Uterus (tissue), 4 donors: ENCODE measurements around the gene SNAPIN. TPM values are rescaled to one million over a fixed set of nuclear protein-coding genes. Genes with fewer than 3 reads are reported as not detected.

ENCODE experiments used
- DNase-seq, 2 donors: peaks; one replicate each; pipeline ENCODE4 v3.0.0-alpha.2; 2019 to 2020
- H3K27ac ChIP-seq, 2 donors: fragments of 200-600 bp; sonication (generic); 1 replicate in 1 of 2; 2 replicates in 1 of 2; pipeline ENCODE4 v1.5.1; 2016 to 2018
- H3K27me3 ChIP-seq, 2 donors: fragments of 200-600 bp; sonication (generic); one replicate each; pipeline ENCODE4 v1.5.1; 2018 to 2019; ENCODE audit warnings: control low read depth in 1 of 2
- H3K36me3 ChIP-seq, 2 donors: fragments of 200-600 bp; sonication (generic); one replicate each; pipeline ENCODE4 v1.5.1; 2019; ENCODE audit warnings: control low read depth in 1 of 2
- H3K4me1 ChIP-seq, 2 donors: fragments of 200-600 bp; sonication (generic); one replicate each; pipeline ENCODE4 v1.5.1; 2018 to 2019; ENCODE audit warnings: control low read depth in 1 of 2
- H3K4me3 ChIP-seq, 2 donors: fragments of 200-600 bp; sonication (generic); 1 replicate in 1 of 2; 2 replicates in 1 of 2; pipeline ENCODE4 v1.5.1; 2018 to 2019; ENCODE audit warnings: mild to moderate bottlenecking in 1 of 2
- H3K9me3 ChIP-seq, 2 donors: fragments of 200-600 bp; sonication (generic); one replicate each; pipeline ENCODE4 v1.5.1; 2019; ENCODE audit warnings: control low read depth in 1 of 2
- POLR2A ChIP-seq, 2 donors: fragments of 450-650 bp; IDR thresholded peaks; one replicate each; pipeline ENCODE4 v1.6.1; 2016; ENCODE audit warnings: antibody characterized with exemption in 2 of 2, mild to moderate bottlenecking in 1 of 2, moderate library complexity in 1 of 2
- intact Hi-C: fragments of 100-400 bp; cut with DNase I; formaldehyde crosslinking; loops from one replicate; pipeline ENCODE4 v1.15.1; 2023; ENCODE audit warnings: low total_unique reads
- total RNA-seq, 4 donors: library from RNA; depleted of rRNA in 3 of 4; stranded (reverse); fragments of >200 nt in 3 of 4; gene quantifications; one replicate each; pipeline versions ENCODE4 v1.1.0 to v1.2.4, GENCODE V29; 2014 to 2023
- TF ChIP-seq, protein P1 (sequence below), 4 experiments: fragments of 200-600 bp in 2 of 4; fragments of 450-650 bp in 2 of 4; sonication (generic) in 2 of 4; IDR thresholded peaks; one replicate each; pipeline ENCODE4 v1.5.1; 2016 to 2019; ENCODE audit warnings: antibody characterized with exemption in 4 of 4, mild to moderate bottlenecking in 2 of 4, moderate library complexity in 1 of 4
- donor health status: DM: yes; HTN: yes; CAD: no.

SNAPIN gene
- total RNA-seq, 4 donors from 2014 or later = 35.5 to 101 (median 71.3) TPM

DNA sequence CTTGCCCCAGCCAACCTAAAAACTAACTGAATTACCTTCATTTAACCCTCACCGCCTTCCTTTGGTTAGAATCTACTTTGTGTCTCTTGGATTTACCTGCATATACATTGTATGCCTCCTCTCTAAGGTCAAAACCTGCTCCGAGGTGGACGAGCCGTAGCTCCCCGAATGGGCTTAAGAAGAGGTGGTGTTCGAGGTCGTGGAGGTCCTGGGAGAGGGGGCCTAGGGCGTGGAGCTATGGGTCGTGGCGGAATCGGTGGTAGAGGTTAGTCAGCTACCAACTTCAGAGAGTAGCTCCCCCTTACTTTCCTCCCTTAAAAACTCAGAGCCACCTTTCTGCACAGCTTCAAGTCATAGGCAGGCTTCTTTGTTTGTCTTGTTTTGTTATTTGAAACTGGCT lies 15.4 kb upstream of the SNAPIN start:
- Histone ChIP-seq H3K27ac (peak overlapping the region in 1 of 2 donors; percentile 54), H3K27me3 (no peaks in the 10 kb centered on the region), H3K9me3 (no peaks in the 10 kb centered on the region), H3K4me3 (no peak overlapping the region), H3K4me1 (no peaks in the 10 kb centered on the region), H3K36me3 (peaks cover 0 to 3% of the 10 kb centered on the region in 2 donors)
- TF ChIP-seq, protein P1, sequence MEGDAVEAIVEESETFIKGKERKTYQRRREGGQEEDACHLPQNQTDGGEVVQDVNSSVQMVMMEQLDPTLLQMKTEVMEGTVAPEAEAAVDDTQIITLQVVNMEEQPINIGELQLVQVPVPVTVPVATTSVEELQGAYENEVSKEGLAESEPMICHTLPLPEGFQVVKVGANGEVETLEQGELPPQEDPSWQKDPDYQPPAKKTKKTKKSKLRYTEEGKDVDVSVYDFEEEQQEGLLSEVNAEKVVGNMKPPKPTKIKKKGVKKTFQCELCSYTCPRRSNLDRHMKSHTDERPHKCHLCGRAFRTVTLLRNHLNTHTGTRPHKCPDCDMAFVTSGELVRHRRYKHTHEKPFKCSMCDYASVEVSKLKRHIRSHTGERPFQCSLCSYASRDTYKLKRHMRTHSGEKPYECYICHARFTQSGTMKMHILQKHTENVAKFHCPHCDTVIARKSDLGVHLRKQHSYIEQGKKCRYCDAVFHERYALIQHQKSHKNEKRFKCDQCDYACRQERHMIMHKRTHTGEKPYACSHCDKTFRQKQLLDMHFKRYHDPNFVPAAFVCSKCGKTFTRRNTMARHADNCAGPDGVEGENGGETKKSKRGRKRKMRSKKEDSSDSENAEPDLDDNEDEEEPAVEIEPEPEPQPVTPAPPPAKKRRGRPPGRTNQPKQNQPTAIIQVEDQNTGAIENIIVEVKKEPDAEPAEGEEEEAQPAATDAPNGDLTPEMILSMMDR (IDR thresholded peaks at IDR 0.05) = no peak
- TF ChIP-seq POLR2A (IDR thresholded peaks at IDR 0.05) = no peak
- intact Hi-C loops = no loop called here
- DNase-seq = no peak

DNA sequence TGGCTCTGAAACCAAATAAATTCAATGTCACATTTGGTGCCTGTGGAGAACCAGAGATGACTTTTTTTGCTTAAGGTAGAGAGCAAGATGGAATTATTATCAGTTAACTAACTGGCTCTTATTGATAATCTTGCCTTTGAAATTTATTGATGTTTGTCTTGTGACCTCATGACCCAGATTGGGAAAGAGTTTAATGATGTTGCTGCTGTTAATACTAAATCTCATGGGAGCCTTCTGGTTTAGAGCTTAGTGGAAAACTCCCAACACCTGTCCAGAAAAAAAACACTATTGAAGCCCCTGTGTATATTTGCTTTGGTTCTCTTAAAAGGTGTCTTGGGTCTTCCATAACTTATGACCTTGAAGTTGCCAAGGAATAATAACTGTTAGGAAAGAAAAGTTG lies 14.7 kb upstream of the SNAPIN start:
- H3K36me3 ChIP-seq = peaks cover 0 to 3% of the 10 kb centered on the region in 2 donors
- intact Hi-C loops = no loop called here
- H3K4me3 ChIP-seq = no peak overlapping the region
- TF ChIP-seq POLR2A (IDR thresholded peaks at IDR 0.05) = no peak
- TF ChIP-seq, protein P1 (IDR thresholded peaks at IDR 0.05) = no peak
- H3K27ac ChIP-seq = peak overlapping the region; percentile 1 to 54
- no peaks in the 10 kb centered on the region for H3K4me1 ChIP-seq
- no peak for DNase-seq
- no peaks in the 10 kb centered on the region for H3K9me3 ChIP-seq
- H3K27me3 ChIP-seq = no peaks in the 10 kb centered on the region

DNA sequence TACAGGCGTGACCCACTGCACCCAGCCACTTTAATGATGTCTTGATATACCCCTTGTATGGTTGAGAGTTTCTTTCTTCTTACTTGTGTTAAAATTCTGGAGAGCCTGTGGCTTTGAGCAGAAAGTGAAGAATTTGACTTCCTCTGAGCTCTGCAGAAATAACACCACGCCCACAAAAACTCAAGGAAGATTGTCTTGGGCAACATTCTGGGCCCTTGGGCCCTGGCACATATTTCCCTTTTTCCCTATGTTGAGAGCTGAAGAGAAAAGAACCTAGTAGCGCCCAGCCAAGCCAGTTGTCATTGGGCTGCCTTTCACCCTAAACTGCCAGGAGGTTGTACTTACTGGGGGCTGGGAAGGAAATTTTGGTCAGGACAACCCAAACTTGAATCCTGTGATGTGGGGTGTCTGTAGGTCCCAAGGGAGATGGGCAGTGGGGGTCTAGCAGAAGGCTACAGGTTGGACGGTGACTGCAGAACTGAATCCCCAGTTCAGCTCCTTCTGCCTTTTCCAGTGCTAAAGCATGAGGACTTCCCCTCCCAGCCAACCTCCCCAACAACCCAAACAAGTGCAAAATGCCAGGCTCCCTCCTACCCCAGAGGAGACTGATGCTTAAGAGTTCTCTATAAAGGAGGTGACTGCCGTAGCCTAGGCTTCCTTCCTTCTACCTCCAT lies 11.7 kb upstream of the SNAPIN start:
- Histone ChIP-seq H3K4me1 (no peaks in the 10 kb centered on the region), H3K4me3 (no peak overlapping the region), H3K9me3 (no peaks in the 10 kb centered on the region), H3K27ac (no peak overlapping the region), H3K27me3 (no peaks in the 10 kb centered on the region), H3K36me3 (no peaks in the 10 kb centered on the region)
- no peak for TF ChIP-seq POLR2A (IDR thresholded peaks at IDR 0.05)
- TF ChIP-seq, protein P1 (IDR thresholded peaks at IDR 0.05) = no peak
- intact Hi-C loops = no loop called here
- DNase-seq = no peak

DNA sequence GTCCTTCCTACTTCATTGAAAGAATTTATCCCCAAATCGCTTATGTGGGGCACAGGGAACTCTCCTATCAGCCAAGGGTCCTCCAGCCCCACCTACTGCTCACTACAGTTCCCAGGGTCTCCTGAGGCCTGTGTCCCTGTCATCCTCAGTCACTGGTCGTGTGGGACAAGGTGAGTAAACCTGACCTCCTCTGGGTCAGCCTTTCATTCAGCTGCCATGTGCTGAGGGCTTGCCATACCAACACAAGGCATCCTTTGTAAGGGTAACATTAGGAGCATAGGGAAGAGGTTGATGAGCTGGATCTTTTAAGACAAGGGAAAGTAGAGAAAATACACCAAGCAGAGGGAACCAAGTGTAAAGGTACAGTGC lies 11.2 kb upstream of the SNAPIN start:
- H3K36me3 ChIP-seq = no peaks in the 10 kb centered on the region
- intact Hi-C loops = no loop called here

DNA sequence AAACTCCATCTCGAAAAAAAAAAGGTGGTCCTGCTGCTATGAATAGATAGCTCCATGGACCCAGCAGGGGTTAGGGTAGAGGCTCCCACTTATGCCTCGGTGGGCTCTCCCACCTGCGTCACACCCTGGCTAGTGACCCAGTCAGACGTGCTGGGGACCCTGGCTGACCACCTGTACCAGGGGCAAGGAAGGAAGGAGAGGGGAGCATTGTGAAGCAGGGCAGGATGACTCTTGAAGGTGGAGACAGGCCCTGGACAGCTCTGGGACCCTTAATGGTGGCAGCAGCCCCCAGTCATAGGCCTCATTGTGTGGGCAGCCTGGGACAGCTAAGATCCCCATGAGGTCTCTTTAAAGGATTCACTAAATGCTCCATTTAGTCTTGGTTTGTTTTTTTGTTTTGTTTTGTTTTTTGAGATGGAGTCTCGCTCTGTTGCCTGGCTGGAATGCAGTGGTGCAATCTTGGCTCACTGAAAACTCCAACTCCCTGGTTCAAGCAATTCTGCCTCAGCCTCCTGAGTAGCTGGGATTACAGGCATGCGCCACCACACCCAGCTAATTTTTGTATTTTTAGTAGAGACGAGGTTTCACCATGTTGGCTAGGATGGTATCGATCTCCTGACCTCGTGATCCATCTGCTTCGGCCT lies 10.4 kb upstream of the SNAPIN start:
- H3K27ac ChIP-seq = no peak overlapping the region
- DNase-seq = no peak
- no peaks in the 10 kb centered on the region for H3K36me3 ChIP-seq
- H3K9me3 ChIP-seq = no peaks in the 10 kb centered on the region
- intact Hi-C loops = no loop called here
- H3K4me3 ChIP-seq = no peak overlapping the region
- TF ChIP-seq, protein P1 (IDR thresholded peaks at IDR 0.05) = no peak
- TF ChIP-seq POLR2A (IDR thresholded peaks at IDR 0.05) = no peak
- H3K4me1 ChIP-seq = no peaks in the 10 kb centered on the region
- no peaks in the 10 kb centered on the region for H3K27me3 ChIP-seq

More for the DNA sequence above, 11.2 kb upstream of the SNAPIN start:
- no peak for DNase-seq
- TF ChIP-seq, protein P1 (IDR thresholded peaks at IDR 0.05) = no peak
- no peak for TF ChIP-seq POLR2A (IDR thresholded peaks at IDR 0.05)
- Histone ChIP-seq H3K27me3 (no peaks in the 10 kb centered on the region), H3K4me1 (no peaks in the 10 kb centered on the region), H3K9me3 (no peaks in the 10 kb centered on the region), H3K27ac (no peak overlapping the region), H3K4me3 (no peak overlapping the region)
